AG09309 (cell line): ENCODE data around the gene NFASC.

ENCODE experiments used
- DNase-seq: peaks from one replicate; pipeline ENCODE4 v3.0.0-alpha.2; 2010; ENCODE audit warnings: low read depth
- H3K4me3 ChIP-seq: 2 replicates; pipeline ENCODE4 v1.5.1; 2011; ENCODE audit warnings: mild to moderate bottlenecking, low read depth, low read length, moderate library complexity; ENCODE audit not compliant: control insufficient read depth
- CTCF ChIP-seq: IDR thresholded peaks from 2 replicates; pipeline ENCODE4 v1.5.1; 2011; ENCODE audit warnings: mild to moderate bottlenecking, low read depth, low read length, inconsistent platforms; ENCODE audit not compliant: insufficient read depth, control insufficient read depth; ENCODE audit errors: missing control alignments

The NFASC gene

GRCh38 chr1:205071801-205072200 lies 201.1 kb downstream of the NFASC start:
- no peak for TF ChIP-seq CTCF
- H3K4me3 ChIP-seq = no peak overlapping the region
- no peak for DNase-seq

GRCh38 chr1:205072286-205072685 lies 201.6 kb downstream of the NFASC start:
- no peak for DNase-seq
- no peak for TF ChIP-seq CTCF
- H3K4me3 ChIP-seq = no peak overlapping the region
